Inflammatory macrophage treated with lipopolysaccharide for 1 hour (primary cell): ENCODE data around the gene LARP4B.
A peak's percentile ranks its signal among the peaks of the same experiment; 100 is the strongest.
"Not testable (repeated sequence)": the region's sequence is repeated elsewhere in the genome, so short reads cannot be mapped to it uniquely, and the experiment has no call there.

ENCODE experiments used
- DNase-seq, 2 donors: peaks; one replicate each; pipeline ENCODE4 v3.0.0-alpha.2; 2020 to 2022

Gene LARP4B

GRCh38 chr10:955820-956217 is 24.3 kb upstream of the LARP4B start:
- no peak for DNase-seq

- DNase-seq, result no peak
Observed at GRCh38 chr10:955127-955819, 23.8 kb upstream of the LARP4B start.

- no peak for DNase-seq
Observed at GRCh38 chr10:954396-954795, 22.9 kb upstream of the LARP4B start.

- DNase-seq, result no peak
Observed at GRCh38 chr10:953836-954235, 22.3 kb upstream of the LARP4B start.

GRCh38 chr10:949446-949845 is 17.9 kb upstream of the LARP4B start:
- DNase-seq, result no peak

DNA sequence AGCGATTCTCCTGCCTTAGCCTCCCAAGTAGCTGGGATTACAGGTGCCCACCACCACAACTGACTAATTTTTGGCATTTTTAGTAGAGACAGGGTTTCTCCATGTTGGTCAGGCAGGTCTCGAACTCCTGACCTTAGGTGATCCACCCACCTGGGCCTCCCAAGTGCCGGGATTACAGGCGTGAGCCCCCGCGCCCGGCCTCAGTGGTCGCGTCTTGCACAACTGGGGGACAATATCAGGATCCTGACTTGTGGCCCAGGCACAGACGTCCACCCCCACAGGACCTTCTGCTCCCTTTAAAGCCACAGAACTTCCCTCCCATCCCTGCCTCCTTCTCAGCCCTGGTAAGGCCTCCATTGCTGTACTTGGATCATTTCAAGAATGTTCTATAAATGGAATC is 16.8 kb upstream of the LARP4B start:
- no peak for DNase-seq

GRCh38 chr10:947881-948280 is 16.4 kb upstream of the LARP4B start:
- no peak for DNase-seq

- peak in 1 of 2 donors; percentile 23 for DNase-seq
Observed at GRCh38 chr10:947051-947450, 15.5 kb upstream of the LARP4B start.

DNA sequence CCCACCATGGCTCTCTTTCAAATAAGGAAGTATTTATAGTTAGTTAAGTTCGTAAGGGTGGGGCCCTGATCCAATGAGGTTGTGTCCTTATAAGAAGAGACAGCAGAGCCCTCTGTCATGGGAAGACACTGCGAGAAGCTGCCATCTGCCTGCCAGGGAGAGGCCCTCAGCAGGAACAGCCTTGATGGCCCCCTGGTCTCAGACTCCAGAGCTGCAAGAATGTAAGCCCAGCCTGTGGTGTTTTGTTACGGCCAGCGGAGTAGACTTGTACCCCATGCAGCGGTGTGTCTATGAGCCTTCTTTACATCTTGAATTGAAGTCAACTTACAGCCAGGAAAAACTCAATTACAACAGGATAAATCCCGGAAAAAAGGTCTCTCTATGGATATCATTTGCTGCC is 14.3 kb upstream of the LARP4B start:
- DNase-seq, result no peak

DNA sequence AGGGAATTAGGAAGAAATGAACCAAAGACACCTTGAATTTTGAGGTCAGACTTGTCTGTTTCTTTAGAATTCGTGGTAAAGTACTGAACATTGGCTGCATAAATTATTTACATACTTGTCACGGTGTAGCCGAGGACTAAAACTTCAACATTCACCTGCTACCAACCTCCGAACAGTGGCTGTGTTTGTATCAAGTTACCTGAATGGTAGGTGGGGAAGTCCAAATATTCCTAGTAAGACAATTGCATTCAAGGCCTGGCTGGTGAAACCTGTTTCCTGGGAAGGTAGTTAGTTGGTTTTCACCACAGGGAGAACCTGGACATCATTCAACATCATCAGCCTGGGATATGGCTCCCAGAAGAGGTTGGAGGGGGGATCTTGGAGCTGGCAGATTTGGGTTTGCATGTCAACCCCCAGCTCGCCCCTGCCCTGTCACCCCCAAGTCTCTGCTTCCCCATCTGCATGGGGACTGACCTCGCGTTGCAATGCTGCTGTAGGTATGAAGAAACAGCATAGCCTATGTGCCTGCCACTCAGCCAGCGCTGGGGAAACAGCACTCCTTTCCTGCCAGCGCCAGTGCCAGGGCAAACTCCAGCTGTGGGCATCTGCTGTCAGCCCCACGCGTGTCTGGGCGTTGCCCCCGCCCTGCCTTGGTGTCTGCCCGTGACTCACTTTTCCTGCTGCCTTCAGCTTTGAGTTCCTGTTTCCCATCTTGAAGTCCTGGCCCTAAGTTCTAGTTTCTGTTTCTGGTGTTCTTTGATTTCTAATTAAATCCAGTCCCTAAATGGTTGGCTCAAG is 12.7 kb upstream of the LARP4B start:
- DNase-seq, result peak; percentile 92 to 94

DNA sequence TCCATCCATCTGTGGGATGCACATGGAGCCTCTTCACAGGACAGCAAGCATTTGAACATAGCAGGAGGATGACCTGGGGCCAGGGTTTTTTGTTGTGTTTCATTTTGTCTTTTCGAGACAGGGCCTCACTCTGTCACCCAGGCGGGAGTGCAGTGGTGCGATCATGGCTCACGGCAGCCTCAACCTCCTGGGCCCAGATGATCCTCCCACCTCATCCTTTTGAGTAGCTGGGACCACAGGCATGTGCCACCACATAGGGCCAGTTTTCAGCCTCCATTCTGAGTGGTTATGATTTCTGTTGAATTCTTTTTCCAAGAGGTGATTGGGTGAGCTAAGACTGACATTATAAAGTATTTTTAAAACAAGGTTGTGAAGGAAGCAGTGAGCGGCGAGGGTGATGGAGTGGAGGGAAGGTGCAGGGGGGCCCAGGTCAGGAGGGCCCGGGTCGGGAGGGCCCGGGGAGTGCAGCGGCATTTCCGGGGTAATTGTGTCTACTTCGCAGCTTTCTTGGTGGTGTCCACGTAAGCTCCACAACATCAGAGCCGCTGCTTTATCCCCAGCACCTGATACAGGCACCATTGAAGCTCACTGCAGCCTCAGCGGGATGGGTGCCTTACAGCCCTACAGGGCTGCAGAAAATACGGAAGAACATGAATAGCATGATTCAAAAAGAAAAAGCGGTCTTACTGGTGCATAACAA is 12.0 kb upstream of the LARP4B start:
- DNase-seq, result no peak

- DNase-seq, result no peak
Observed at GRCh38 chr10:938941-939678, 7.6 kb upstream of the LARP4B start.

DNA sequence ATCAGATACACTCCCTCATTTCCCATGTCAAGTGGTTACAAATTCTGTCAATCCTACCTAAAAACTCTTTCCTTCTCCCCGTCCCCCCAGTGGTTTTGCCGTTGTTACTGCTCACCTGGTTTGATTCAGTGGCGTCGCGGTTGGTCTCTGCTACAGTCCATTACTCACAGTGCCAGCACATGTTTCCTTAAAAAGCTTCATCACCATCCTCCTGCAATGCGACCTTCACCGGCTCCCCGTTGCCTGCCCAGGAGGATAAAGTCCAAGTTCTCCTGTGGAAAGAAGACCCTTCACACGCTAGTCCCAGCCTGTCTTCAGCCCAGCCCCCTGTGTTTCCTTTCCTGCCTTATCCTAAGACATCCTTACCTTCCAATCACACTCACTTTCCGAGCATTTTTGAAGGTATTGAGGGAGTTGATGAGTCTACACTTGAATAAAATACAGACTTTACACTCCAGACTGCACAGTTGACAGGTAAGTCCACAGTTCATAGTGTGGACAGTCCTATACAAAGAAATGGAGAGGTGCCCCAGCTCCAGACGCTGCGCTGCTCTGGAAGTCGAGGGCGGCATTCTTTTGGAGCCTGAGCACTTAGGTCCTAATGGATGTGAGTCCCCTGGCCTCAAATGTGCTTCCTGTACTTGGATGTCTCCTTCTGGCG is 3.4 kb upstream of the LARP4B start:
- DNase-seq, result no peak

- not testable (repeated sequence) for DNase-seq
Observed at GRCh38 chr10:934165-934564, 2.7 kb upstream of the LARP4B start.

DNA sequence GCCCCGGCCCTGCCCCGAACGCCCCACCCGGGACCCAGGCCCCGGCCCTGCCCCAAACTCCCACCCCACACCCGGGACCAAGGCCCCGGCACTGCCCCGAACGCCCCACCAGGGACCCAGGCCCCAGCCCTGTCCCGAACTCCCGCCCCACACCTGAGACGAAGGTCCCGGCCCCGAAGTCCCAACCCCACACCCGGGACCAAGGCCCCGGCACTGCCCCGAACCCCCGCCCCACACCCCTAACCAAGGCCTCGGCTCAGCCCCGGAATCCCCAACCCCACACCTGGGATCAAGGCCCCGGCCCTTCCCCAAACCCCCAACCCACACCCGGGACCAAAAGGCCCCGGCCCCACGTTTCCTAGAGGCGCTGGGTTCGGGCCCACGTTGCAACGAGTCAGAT is 1.1 kb upstream of the LARP4B start:
- DNase-seq, result no peak

DNA sequence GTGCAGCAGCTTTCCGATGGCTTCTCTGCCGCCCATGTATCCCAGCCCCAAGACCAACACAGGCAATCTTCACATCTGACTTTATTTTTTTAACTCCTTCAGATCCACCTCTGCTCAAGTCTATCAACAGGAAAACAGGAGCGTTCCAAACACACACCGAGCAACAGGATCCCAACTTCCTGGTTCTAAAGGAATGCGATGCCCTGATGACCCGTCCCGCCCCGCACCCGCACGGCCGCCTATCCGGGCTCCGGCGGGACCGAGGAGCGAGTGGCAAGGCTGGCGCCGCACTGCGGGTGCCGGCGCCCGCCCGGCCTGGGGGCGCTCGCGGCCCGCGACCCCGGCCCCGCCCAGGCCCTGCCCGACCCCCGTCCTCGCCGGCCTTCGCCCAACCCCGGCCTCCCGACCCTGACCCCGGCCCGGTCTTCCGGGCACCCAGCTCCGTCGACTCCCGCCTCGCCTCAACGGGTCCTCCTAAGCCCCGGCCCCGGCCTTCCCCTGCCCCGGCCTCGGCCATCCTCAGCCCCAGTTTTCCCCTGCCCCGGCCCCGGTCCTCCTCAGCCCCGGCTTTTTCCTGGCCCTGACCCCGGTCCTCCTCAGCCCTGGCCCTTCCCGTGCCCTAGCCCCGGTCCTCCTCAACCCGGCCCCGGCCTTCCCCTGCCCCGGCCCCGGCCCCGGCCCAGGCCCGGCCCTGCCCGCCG is 730 bp downstream of the LARP4B start:
- peak; percentile 46 to 48 for DNase-seq

DNA sequence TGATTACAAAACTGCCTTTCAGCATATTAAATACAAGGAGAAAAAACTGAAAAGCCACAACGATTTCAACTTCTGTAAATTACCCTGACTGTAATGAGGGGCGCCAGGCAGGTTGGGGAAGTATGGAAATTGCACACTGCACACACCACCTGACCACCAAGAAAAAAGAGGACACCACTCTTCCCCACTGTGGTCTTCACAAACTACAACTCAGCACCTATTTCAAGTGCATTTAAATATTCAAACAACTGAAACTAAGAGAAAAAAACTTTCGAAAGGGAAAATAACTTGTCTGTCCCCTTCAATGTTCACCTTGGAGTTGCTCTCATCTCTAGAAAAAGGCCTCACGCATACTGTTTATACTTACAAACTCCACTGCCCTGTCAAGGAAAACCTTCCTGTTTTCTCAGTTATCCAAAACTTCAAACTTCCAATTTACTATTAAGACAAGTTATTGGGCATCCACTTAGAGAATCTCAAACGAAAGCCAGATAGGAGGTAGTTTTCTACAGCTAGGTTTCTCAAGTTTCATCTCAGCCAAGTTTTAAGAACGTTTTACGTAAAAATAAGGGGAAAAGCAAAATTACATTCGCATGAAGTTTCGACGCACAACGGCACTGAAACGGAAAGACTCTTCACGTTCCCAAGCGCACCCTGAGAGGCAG is 1.4 kb downstream of the LARP4B start:
- DNase-seq, result peak; percentile 67 to 72

DNA sequence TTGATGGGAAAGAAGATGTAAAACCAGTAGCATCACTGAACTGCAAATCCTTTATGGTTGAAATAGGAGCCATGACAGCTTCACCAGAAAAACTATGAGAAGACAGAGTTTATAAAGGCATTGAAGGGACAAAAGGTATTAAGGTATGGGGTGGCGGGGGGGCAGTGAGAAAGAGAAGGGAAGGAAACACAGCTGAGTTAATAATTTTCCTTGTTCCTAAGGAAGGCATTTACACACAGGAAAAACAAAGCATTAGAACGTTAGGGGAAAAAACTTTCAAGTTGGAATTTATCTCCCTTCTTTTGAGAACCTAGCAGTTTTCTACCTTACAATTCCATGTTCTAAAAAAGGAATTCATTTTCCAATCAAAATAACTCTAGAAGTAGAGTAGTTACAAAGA is 4.4 kb downstream of the LARP4B start:
- no peak for DNase-seq

GRCh38 chr10:926075-926698 is 5.3 kb downstream of the LARP4B start:
- DNase-seq, result no peak

GRCh38 chr10:924524-924859 is 7.0 kb downstream of the LARP4B start:
- no peak for DNase-seq
